GM21381 (cell line): ENCODE results near the gene PDE2A.

Experiments used
- ATAC-seq: cut with Tn5 transposase; IDR thresholded peaks from one replicate; pipeline ENCODE4 v1.9.1; 2021; ENCODE audit warnings: mild to moderate bottlenecking, moderate library complexity; ENCODE audit not compliant: unreplicated experiment

Gene PDE2A

DNA sequence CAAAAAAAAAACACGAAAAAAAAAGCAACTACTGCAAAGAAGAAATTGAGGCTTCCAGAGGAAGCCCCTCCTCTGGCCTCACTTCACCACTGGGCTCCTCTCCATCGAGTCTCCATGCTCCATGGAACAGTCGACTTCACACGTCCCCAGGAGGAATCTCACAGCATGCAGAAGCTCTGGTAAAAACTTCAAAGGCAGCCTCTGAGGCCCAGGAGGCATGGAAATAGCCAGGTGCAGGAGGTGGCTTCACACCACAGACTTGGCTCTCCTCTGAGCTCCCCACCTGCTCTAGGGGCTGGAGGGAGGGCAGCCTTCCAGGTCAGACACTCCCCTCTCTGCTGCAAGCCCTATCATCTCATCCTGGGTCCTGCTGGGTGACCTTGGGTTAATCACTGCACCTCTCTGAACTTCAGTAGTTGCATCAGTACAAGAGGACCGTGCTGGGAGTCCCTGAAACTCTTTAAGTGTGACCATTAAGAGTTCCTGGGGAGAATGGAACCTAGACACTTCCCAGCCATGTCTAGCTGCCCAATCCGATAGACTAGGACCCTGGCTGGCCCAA, 8.2 kb downstream of the PDE2A start:
- no peak for ATAC-seq

DNA sequence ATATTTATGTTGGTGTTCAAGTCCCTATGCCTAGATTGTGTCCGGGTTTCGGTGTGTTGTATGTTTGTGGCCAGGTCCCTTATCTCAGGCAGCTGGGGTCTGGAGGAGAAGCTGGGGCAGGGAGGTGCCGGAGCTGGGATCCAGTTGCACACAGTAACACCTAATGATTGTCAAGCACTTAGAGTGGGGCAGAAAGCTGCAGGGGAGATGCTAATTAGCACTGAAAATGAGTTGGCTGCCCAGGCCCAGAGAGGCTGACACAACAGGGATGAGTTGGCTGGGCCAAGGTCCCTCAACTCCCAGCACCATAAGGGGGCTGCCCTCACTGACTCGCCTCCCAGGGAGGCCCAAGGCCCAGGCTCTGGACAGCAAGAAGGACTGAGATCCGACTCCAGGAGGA, 12.2 kb downstream of the PDE2A start:
- ATAC-seq: no peak

DNA sequence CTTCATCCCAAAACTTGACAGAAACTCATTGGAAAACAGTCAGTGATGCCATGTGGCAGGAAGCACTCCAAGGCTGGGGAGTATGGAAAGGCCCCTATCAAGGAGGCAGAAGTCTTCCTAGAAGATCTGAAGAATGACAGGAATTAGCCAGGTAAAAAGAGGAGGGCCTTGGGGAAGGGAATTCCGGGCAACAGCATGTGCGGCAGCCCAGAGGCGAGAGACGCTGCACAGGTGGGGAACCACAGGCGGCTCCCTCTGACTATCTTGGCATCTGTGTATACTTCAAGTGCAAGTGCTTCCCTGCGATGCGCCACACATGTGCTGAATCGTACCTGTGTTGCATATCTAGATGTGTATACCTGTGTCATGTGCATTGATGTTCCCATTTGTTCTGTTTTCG, 12.7 kb downstream of the PDE2A start:
- no peak for ATAC-seq

DNA sequence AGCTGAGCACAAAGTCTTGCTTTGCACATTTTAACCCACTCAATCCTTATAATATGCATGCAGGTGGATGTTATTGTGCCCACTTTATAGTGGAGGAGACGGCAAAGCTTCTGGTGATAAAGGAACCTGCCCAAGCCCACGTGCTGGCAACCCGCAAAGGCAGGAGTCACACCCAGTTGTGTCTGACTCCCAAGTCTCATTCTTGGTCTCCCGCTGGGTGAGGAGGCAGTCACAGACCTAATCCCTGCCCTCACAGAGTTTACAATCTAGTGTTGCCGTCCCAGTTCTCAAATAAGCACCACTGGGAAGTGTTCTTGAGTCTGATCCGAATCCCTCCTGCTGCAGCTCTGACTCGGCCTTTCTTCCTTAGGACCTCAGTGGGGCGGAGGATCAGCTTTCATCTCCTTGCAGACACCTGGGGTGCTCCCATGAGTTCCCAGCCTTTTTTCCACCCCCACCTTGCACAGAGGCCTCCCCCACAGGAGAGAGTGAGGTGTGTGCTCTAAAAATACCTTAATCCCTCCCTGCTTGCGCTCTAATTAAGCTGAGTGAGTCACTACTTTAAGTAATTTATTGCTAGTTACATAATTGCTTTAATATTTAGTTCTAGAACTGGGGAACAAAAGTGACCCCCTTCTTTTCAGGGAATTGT, 15.1 kb downstream of the PDE2A start:
- ATAC-seq: no peak

DNA sequence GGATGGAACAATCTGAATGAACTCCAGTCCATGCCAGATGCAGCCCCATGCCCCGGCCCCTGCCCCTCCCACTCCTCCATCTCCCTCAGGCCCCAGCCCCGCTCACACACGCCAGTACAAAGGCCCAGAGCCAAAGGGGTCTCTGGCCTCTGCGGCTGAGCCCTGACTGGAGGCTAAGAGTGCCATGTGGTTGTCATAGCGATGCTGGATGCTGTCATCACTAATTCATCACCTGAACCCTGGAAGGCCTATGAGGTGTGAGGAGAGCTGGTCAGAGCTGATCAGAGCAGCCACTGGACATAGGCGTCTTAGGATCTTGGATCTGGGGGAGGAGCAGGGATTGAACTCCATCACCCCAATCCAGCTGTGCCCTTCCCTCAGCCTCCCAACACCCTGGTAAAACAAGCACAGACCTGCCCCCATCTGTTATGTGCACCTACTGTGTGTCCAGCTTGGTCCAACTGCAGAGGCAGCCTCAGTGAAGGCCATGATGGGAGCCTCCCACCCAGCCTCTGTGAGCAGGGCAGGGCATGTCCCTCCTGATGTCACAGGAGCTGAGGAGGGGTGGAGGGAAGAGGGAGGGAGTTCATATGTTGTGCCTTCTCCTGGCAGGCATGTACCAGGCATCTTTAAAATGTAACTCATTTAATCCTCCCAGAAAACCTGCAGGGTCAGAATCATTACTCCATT, 16.7 kb downstream of the PDE2A start:
- no peak for ATAC-seq

DNA sequence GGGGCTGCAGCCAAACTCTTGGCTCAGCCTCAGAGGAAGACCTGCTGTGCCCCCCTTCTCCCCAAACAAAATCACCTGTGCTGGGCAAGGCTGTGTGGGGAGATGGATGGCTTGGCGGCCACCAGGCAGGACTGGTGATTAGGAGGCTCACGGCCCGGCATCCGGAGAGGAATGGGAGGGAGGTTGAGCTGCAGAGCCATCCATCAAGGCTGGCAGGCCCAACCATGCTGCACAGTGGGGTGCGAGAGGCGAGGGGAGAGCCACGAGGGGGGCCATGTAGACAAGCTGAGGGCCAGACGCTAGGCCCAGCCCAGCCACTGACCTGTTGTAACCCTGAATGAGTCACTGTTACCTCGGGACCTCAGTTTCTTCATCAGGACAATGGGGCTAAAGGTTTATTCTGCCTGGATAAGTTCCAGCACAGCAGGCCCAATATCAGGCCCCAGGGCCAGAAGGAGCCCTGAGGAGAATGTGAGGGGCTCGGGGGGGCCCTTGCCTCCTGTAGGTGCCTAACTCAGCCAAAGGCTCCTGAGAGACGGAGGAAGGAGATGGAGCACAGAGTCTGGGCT, 18.2 kb downstream of the PDE2A start:
- ATAC-seq: no peak

DNA sequence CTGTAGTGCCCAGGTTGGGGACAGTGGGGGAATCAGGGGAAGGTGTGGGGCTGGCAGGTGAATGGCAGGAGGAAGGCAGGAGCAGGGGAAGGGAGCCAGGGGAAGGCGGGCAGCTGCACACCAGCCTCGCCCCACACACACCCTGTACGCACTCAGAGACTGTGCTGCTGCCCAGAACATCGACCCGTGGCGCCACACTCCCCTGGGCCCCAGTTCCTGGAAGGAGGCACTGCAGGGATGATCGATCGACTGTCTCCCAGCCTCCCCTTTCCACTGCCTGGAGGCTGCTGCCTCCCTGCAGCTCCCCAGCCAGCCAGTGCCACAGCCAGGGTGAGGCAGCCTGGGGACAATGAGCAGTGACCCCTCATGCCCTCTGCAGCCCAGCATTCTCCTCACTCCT, 19.2 kb downstream of the PDE2A start:
- ATAC-seq: no peak

DNA sequence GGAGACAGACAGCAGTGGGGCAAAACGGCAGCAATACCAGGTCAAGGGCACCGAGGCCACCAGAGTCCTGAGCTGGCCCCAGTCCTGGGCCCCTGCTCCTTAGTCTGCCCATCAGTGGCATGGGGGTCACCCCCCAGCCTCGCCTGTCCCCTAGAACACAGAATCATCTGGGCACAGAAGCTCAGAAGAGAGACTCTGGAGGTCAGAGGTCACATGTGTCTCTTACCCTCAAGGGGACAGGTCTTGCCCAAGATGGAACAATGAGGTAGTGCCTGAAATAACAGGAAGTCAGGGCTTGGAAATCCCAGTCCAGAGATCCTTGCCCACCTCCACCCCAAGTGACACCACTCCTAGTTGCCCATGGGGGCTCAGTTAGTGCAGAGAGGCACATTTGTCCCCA, 20.6 kb downstream of the PDE2A start:
- ATAC-seq: no peak

DNA sequence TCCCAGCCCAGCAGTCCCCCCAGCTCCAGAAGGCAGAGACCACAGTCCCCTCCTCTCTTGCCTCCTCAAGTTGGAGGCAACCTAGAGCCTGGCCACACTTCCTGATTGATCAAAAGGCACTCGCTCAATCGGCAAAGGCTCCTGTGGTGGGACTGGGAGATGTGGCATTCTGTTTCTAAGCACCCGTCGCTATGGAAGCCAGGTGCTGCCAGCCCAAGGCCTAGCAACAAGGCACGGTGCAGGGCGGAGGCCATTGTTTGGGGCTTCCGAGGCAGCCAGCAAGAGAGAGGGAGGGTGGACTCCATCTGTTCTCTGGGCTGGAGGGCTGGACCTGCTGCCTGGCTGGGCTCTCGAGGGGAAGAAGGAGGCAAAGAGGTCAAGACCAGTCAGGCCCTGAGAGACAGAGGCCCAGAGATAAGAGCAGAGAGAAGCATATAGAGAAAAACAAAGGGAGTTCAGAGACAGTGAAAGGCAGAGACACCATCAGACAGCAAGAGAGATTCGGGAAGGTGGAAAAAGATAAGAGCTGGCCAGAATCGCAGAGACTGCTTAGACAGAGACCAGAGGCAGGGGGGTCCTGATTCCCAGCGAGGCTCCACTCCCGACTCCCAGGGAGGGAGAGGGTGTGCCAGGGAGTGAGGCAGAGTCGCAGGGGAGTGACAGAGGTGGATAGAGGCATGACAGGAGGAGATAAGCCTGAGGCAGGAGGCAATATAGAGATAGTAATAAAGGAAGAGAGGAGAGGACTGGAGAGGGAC, 21.2 kb downstream of the PDE2A start:
- no peak for ATAC-seq

DNA sequence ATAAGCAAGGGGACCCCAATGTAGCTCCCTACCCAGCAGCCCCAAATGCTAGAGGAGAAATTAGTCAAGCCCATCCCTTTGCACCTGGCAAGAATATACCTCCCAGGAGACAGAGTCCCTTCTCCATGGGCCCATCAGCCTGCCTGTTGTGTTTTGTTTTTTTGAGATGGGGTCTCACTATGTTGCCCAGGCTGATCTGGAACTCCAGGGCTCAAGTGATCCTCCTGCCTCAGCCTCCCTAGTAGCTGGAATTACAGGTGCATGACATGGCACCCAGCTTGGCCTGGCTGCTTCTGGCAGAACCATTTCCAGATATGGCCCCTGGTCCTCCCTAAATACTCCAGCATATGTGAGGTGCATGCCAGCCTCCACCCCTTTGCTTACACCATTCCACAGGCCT, 22.1 kb downstream of the PDE2A start:
- no peak for ATAC-seq

DNA sequence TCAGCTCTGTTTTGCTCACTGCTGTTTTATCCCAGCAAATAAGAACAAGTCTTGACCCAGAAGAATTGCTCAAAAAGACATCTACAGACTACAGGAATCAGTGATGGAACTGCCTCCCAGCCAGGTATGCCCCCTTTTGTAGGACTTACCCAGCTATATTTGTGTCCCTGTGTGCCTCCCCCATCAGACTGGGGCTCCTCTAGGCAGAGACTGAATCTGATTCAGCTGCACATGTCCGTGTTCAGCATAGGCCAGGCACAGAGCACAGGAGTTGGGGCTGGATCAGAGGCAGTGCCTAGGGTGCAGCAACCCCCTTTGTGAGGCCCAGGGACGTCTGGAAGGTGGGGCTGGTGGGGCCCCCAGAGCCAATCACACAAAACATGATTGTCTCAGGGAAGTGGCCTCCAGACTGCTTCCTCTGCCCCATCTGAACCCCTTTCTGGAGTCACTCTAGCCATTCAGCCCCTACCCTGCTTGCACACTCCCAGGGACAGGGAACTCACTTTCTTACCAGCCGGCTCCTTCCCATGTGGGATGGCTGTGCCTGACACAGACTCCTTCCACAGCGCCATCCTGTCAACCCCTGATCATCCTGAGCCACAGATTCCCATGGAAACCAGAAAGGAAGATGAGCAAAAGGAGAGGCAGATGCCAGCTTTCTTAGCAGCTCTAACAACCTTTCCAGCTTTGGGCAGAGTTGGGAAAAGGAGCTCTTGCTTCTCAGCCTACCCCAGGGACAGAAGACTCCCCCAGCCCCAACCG, 24.8 kb downstream of the PDE2A start:
- no peak for ATAC-seq

DNA sequence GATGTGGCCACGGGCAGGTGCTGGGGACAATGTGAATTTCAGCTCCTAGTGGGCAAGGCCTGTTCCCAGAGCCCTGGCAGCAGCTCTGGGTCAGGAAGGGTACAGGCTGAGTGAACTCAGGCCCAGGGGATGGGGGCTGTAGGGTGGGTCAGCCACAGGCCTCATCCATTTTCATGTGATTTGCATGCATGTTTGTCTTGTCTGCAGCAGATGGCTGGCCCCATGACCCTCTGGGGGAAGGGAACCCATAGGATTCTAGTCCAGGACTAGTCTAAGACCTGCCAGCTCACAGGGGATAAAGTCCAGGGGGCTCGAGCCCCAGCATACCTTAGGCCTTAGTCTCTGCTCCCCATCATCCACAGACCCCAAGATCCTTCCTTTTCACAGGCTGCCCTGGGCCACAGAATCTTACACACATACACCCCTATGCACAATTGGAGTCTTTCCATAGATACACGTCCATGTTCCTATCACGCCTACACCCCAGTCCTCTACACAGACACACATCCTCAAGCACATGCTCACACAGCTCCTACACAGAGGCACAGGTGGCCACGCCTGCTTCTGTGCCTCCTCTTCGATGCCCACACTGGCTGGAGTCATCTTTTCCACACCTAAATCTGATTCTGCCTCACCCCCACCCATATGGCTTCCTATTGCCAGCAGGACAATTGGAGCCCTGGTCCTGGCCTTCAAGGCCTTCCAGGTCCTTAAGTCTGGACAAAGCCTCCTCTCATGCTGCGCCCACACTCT, 25.7 kb downstream of the PDE2A start:
- no peak for ATAC-seq

DNA sequence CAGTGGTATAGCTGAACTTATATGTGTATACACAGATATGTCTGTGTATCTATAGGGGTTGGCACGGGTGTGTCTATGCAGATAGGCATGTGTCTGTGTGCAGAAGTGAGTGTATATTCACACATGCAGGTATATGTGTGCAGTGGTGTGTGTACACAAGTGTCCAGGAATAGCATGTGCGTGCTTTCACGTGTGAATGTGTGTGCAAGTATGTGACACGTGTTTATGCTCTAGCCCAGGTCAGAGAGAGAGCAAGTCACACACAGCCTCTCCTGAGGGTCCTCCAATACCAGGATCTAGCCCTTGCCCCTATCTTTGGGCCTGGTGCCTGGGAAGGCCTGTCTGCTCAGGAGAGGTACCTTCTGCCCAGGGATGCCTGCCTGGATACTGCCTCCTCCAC, 26.3 kb downstream of the PDE2A start:
- no peak for ATAC-seq

DNA sequence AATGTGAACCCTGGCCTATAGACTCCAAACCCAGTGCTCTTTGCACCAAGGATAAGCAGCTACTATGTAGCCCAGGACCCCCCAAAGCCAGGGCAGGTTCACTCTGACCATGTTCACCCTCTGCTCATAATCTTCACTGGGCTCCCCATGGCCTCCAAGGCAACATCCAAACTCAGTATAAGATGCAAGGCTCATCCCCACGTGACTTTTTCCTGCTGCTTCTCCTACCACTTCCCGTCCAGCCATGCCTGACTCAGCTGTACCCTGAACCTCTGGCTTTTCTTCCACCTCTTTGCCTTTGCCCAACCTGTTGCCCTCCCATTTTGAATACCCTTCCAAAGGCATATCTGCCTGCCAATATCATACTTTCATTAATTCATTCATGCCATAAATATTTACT, 27.8 kb downstream of the PDE2A start:
- ATAC-seq: no peak

DNA sequence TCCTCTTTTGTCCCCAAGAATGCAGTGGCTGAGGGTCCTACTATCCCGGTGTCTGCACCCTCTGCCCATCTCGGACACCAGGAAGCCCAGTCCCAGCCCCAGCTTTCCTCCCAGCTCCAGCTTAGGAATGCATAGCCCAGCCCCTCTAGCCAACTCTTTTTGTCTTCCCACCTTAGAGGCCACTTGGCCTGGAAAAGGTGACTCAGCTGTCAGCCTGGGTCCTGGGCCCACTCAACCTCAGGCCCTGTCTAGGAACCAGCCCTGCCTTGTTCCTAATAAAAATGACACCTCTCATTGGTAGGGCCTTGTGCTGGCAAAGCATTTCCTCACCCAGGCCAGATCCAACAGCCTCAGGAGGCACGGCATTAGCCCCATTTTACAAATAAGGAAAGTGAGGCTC, 28.2 kb downstream of the PDE2A start:
- ATAC-seq: no peak

DNA sequence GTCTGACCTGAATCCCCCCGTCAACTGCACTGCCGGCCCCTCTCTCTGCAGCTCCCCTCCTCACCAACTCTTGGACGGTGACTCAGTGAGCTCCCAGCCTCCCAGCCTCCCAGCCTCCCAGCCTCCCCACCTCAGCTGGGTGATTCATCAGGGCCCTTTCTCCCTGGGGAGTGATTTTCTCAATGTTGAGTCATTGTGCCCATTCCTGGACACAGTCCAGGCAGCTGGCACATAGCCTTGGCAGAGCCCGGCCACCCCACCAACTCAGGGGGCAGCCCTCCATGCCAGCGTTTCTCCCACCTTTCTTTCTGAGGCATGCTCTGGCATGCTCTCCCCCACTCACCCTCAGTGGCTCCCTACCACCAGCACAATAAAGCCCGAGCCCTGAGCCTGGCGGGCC, 30.7 kb downstream of the PDE2A start:
- no peak for ATAC-seq

DNA sequence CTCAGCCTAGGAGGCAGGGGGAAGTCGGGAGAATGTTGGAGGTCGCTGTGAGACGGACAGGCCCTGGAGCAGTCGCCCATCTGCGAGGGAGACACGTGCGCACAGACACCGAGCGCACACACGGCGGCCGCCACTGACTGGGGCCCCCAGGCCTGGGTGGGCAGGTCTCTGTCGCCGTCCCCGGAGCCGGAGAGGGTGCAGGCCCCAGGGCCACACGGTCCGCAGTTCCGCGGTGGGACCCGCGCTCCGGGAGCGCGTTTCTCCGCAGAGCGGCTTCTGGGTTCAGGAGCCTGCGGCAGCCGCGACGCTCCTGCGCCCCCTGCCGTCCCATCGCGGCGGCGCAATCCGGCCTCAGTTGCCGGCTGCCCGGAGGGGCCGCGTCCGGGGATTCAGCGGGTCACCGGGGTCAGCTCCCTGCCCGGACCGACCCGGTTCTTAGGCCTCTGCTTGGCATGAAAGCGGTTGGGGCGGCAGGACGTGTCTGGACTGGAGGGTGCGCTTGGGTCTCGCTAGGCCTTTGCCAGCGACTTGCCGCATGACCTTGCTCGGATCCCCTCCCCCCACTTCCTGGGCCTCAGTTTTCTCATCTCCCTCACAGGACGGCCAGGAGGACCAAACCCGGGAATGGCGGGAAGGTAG, 31.2 kb downstream of the PDE2A start:
- ATAC-seq: no peak

DNA sequence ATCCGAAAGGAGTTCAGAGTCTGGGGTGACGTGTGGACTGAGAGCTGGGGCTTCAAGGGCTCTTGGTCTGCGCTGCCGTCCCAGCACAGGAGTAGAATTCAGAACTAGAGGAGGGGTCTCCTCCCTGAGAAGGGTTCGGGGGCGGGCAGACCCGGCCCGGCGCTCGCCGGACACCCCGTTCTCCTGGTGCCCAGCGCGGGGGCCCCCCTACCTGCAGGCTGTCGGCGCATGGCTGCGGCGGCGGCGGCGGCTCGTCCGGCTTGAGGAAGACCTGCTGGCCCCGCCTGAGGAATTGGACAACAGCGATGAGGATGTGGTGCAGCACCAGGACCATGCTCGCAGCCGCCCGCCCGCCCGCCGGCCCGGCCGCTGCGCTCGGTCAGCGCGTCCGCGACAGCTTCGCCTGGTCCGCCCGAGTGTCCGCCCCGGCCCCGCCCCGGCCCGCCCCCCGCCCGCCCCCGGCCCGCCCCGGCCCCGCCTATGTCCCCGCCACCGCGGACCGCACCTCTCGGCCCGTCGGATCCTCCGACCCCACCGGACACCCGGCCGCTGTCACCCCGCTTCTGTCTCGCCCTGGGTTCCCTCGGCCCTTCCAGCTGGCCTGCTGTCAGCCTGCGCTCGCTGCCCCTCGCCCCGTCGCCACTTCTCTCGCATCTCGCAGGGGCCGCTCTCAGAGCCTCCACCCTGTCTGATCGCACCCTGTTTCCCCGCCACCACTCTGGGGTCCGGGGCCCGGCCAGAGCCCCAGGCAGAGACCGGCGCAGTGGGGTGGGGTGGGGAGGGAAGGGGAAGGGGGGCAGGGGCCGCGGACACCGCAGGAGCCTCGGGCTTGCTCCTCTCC, 32.0 kb downstream of the PDE2A start:
- no peak for ATAC-seq
